ENCODE results near the gene C11orf68. TPM values are rescaled to one million over a fixed set of nuclear protein-coding genes. Genes with fewer than 3 reads are reported as not detected.

C11orf68 gene
- total and polyA plus RNA-seq, 9 of the 15 experiments (the other 6 are each of a cell fraction or from before 2014, with no cell fraction given), result 3.6 to 35.9 (median 12.8) TPM

DNA sequence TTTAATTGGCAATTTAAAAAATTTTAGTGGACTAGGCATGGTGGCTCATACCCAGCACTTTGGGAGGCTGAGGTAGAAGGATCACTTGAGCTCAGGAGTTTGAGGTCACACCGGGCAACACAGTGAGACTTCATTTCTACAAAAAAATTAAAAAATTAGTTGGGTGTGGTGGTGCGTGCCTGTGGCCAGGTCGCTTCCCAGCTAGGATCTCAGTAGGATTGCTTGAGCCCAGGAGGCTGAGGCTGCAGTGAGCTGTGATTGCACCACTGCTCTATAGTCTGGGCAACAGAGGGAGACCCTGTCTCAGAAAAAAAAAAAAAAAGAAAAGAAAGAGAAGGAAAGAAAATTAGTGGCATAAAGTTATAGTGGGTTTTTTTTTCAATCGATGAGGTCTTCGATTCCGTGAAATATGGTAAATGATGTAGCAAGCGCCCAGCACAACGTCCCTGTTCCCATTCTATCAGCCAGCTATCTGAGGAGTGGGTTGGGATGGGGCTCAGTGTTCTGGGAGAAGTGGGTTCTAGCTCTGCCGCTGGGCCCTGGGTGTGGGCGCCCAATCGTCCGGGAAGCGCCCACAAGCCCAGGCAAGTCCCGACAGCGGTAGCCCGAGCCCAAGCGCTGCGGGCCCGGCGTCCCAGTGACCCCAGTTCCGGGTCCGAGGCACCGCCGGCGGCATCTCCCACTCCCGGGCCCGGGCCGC, 20.1 kb downstream of the C11orf68 start (continued):
- TF ChIP-seq, protein P1, sequence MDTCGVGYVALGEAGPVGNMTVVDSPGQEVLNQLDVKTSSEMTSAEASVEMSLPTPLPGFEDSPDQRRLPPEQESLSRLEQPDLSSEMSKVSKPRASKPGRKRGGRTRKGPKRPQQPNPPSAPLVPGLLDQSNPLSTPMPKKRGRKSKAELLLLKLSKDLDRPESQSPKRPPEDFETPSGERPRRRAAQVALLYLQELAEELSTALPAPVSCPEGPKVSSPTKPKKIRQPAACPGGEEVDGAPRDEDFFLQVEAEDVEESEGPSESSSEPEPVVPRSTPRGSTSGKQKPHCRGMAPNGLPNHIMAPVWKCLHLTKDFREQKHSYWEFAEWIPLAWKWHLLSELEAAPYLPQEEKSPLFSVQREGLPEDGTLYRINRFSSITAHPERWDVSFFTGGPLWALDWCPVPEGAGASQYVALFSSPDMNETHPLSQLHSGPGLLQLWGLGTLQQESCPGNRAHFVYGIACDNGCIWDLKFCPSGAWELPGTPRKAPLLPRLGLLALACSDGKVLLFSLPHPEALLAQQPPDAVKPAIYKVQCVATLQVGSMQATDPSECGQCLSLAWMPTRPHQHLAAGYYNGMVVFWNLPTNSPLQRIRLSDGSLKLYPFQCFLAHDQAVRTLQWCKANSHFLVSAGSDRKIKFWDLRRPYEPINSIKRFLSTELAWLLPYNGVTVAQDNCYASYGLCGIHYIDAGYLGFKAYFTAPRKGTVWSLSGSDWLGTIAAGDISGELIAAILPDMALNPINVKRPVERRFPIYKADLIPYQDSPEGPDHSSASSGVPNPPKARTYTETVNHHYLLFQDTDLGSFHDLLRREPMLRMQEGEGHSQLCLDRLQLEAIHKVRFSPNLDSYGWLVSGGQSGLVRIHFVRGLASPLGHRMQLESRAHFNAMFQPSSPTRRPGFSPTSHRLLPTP (IDR thresholded peaks at IDR 0.05; ENCODE audit: borderline replicate concordance, extremely low read depth, insufficient read length), result no peak
- TF ChIP-seq U2AF1 (optimal IDR thresholded peaks at IDR 0.05; ENCODE audit: low read depth, low read length) (no peak), JUND (IDR thresholded peaks at IDR 0.05; ENCODE audit: borderline replicate concordance, low read depth, low read length) (no peak), JUND (tag; IDR thresholded peaks at IDR 0.05; ENCODE audit: borderline replicate concordance, low read depth, low read length) (no peak), RB1 (IDR thresholded peaks at IDR 0.05; ENCODE audit: low read depth) (peak; percentile 78; the same call in 1 of the 2 replicates), XRCC4 (IDR thresholded peaks at IDR 0.05; ENCODE audit: extremely low read depth, insufficient read depth, insufficient read length) (no peak), ZBTB1 (CRISPR knock-in tag; IDR thresholded peaks at IDR 0.05; ENCODE audit: borderline replicate concordance, low read depth) (no peak), ZNF253 (CRISPR knock-in tag; conservative IDR thresholded peaks at IDR 0.05) (no peak), RCOR1 (IDR thresholded peaks at IDR 0.05; ENCODE audit: borderline replicate concordance in 1 of 2, low read depth in 2 of 2, low read length in 2 of 2) (peak in 1 of 2 experiments; percentile 31; a peak in 1 of 4 replicates), ZNF644 (tag; IDR thresholded peaks at IDR 0.05; ENCODE audit: low read depth) (no peak), ZNF24 (IDR thresholded peaks at IDR 0.05) (no peak)
- TF ChIP-seq, protein P2, sequence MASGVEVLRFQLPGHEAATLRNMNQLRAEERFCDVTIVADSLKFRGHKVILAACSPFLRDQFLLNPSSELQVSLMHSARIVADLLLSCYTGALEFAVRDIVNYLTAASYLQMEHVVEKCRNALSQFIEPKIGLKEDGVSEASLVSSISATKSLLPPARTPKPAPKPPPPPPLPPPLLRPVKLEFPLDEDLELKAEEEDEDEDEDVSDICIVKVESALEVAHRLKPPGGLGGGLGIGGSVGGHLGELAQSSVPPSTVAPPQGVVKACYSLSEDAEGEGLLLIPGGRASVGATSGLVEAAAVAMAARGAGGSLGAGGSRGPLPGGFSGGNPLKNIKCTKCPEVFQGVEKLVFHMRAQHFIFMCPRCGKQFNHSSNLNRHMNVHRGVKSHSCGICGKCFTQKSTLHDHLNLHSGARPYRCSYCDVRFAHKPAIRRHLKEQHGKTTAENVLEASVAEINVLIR (CRISPR knock-in tag; IDR thresholded peaks at IDR 0.05), result no peak
- TF ChIP-seq, protein P3, sequence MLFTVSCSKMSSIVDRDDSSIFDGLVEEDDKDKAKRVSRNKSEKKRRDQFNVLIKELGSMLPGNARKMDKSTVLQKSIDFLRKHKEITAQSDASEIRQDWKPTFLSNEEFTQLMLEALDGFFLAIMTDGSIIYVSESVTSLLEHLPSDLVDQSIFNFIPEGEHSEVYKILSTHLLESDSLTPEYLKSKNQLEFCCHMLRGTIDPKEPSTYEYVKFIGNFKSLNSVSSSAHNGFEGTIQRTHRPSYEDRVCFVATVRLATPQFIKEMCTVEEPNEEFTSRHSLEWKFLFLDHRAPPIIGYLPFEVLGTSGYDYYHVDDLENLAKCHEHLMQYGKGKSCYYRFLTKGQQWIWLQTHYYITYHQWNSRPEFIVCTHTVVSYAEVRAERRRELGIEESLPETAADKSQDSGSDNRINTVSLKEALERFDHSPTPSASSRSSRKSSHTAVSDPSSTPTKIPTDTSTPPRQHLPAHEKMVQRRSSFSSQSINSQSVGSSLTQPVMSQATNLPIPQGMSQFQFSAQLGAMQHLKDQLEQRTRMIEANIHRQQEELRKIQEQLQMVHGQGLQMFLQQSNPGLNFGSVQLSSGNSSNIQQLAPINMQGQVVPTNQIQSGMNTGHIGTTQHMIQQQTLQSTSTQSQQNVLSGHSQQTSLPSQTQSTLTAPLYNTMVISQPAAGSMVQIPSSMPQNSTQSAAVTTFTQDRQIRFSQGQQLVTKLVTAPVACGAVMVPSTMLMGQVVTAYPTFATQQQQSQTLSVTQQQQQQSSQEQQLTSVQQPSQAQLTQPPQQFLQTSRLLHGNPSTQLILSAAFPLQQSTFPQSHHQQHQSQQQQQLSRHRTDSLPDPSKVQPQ (CRISPR knock-in tag; IDR thresholded peaks at IDR 0.05; ENCODE audit: borderline replicate concordance), result no peak
- TF ChIP-seq, protein P4, sequence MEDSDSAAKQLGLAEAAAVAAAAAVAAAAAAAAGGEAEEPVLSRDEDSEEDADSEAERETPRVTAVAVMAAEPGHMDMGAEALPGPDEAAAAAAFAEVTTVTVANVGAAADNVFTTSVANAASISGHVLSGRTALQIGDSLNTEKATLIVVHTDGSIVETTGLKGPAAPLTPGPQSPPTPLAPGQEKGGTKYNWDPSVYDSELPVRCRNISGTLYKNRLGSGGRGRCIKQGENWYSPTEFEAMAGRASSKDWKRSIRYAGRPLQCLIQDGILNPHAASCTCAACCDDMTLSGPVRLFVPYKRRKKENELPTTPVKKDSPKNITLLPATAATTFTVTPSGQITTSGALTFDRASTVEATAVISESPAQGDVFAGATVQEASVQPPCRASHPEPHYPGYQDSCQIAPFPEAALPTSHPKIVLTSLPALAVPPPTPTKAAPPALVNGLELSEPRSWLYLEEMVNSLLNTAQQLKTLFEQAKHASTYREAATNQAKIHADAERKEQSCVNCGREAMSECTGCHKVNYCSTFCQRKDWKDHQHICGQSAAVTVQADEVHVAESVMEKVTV (CRISPR knock-in tag; IDR thresholded peaks at IDR 0.05), result no peak
- TF ChIP-seq, protein P5, sequence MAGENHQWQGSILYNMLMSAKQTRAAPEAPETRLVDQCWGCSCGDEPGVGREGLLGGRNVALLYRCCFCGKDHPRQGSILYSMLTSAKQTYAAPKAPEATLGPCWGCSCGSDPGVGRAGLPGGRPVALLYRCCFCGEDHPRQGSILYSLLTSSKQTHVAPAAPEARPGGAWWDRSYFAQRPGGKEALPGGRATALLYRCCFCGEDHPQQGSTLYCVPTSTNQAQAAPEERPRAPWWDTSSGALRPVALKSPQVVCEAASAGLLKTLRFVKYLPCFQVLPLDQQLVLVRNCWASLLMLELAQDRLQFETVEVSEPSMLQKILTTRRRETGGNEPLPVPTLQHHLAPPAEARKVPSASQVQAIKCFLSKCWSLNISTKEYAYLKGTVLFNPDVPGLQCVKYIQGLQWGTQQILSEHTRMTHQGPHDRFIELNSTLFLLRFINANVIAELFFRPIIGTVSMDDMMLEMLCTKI (IDR thresholded peaks at IDR 0.05; ENCODE audit: partially characterized antibody), result no peak
